ENCODE measurements around the gene MAPKAPK3. TPM values are rescaled to one million over a fixed set of nuclear protein-coding genes. Genes with fewer than 3 reads are reported as not detected.
A peak's percentile ranks its signal among the peaks of the same experiment; 100 is the strongest.

MAPKAPK3 gene
- total RNA-seq, 1 donor from 2014 or later, result 37.0 TPM

- H3K27ac Mint-ChIP-seq (ENCODE audit: unreplicated experiment), result no peak overlapping the region
- H3K9me3 Mint-ChIP-seq, result no peaks in the 10 kb centered on the region
- peaks cover 14% of the 10 kb centered on the region for H3K4me1 Mint-ChIP-seq
- no peak for TF ChIP-seq CTCF (conservative IDR thresholded peaks at IDR 0.05)
- no peak for DNase-seq (ENCODE audit: low read depth, low spot score)
- no peaks in the 10 kb centered on the region for H3K27me3 Mint-ChIP-seq (ENCODE audit: low read depth)
- no peak overlapping the region for H3K4me3 Mint-ChIP-seq
- H3K36me3 Mint-ChIP-seq (ENCODE audit: low read depth), result no peaks in the 10 kb centered on the region
These were observed 8.6 kb downstream of the MAPKAPK3 start for GRCh38 chr3:50625231-50626182.

- H3K4me1 Mint-ChIP-seq, result peaks cover 14% of the 10 kb centered on the region
- no peak for TF ChIP-seq CTCF (conservative IDR thresholded peaks at IDR 0.05)
- no peaks in the 10 kb centered on the region for H3K36me3 Mint-ChIP-seq (ENCODE audit: low read depth)
- no peaks in the 10 kb centered on the region for H3K9me3 Mint-ChIP-seq
- H3K27me3 Mint-ChIP-seq (ENCODE audit: low read depth), result no peaks in the 10 kb centered on the region
- H3K4me3 Mint-ChIP-seq, result no peak overlapping the region
- no peak overlapping the region for H3K27ac Mint-ChIP-seq (ENCODE audit: unreplicated experiment)
- no peak for DNase-seq (ENCODE audit: low read depth, low spot score)
These were observed 9.4 kb downstream of the MAPKAPK3 start for GRCh38 chr3:50626401-50626800.

- no peak for DNase-seq (ENCODE audit: low read depth, low spot score)
- H3K4me1 Mint-ChIP-seq, result peaks cover 14% of the 10 kb centered on the region
- H3K27me3 Mint-ChIP-seq (ENCODE audit: low read depth), result no peaks in the 10 kb centered on the region
- no peak overlapping the region for H3K4me3 Mint-ChIP-seq
- H3K9me3 Mint-ChIP-seq, result no peaks in the 10 kb centered on the region
- H3K27ac Mint-ChIP-seq (ENCODE audit: unreplicated experiment), result peak overlapping the region; percentile 68
- TF ChIP-seq CTCF (conservative IDR thresholded peaks at IDR 0.05), result peak; percentile 38
- no peaks in the 10 kb centered on the region for H3K36me3 Mint-ChIP-seq (ENCODE audit: low read depth)
These were observed 10.6 kb downstream of the MAPKAPK3 start for GRCh38 chr3:50627407-50628051.

GRCh38 chr3:50628601-50629000 lies 11.7 kb downstream of the MAPKAPK3 start:
- no peak for TF ChIP-seq CTCF (conservative IDR thresholded peaks at IDR 0.05)
- Mint-ChIP-seq H3K36me3 (ENCODE audit: low read depth) (no peaks in the 10 kb centered on the region), H3K9me3 (no peaks in the 10 kb centered on the region), H3K4me3 (no peak overlapping the region), H3K27ac (ENCODE audit: unreplicated experiment) (no peak overlapping the region), H3K4me1 (peaks cover 14% of the 10 kb centered on the region), H3K27me3 (ENCODE audit: low read depth) (no peaks in the 10 kb centered on the region)
- DNase-seq (ENCODE audit: low read depth, low spot score), result no peak

- no peaks in the 10 kb centered on the region for H3K9me3 Mint-ChIP-seq
- TF ChIP-seq CTCF (conservative IDR thresholded peaks at IDR 0.05), result no peak
- H3K4me3 Mint-ChIP-seq, result no peak overlapping the region
- no peak for DNase-seq (ENCODE audit: low read depth, low spot score)
- no peaks in the 10 kb centered on the region for H3K36me3 Mint-ChIP-seq (ENCODE audit: low read depth)
- H3K27ac Mint-ChIP-seq (ENCODE audit: unreplicated experiment), result no peak overlapping the region
- H3K4me1 Mint-ChIP-seq, result peaks cover 10% of the 10 kb centered on the region
- H3K27me3 Mint-ChIP-seq (ENCODE audit: low read depth), result no peaks in the 10 kb centered on the region
These were observed 13.4 kb downstream of the MAPKAPK3 start for GRCh38 chr3:50630394-50630793.

All from neural crest cell (in vitro differentiated cells).